ENCODE results near the gene ATP13A5. TPM values are rescaled to one million over a fixed set of nuclear protein-coding genes. Genes with fewer than 3 reads are reported as not detected.
A peak's percentile ranks its signal among the peaks of the same experiment; 100 is the strongest.

Gene ATP13A5
- total and polyA plus RNA-seq, 2 experiments from 2014 or later: not detected

DNA sequence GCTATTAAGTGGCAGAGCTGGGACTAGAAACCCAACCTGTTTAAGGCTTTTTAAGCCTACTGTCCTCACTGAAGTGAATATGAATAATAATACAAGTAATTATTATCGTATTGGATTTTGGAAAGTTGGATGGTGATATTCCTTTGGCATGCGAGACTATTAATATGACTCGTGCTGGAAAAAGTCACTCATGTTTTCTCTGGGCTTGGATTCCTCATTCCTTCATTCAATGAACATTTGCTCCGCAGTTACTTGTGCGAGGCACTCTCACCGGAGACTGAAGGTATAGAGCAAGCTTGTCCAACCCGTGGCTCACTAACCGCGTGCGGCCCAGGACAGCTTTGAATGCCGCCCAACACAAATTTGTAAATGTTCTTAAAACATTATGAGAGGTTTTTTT is 136.8 kb downstream of the ATP13A5 start (continued):
- TF ChIP-seq, protein P1, sequence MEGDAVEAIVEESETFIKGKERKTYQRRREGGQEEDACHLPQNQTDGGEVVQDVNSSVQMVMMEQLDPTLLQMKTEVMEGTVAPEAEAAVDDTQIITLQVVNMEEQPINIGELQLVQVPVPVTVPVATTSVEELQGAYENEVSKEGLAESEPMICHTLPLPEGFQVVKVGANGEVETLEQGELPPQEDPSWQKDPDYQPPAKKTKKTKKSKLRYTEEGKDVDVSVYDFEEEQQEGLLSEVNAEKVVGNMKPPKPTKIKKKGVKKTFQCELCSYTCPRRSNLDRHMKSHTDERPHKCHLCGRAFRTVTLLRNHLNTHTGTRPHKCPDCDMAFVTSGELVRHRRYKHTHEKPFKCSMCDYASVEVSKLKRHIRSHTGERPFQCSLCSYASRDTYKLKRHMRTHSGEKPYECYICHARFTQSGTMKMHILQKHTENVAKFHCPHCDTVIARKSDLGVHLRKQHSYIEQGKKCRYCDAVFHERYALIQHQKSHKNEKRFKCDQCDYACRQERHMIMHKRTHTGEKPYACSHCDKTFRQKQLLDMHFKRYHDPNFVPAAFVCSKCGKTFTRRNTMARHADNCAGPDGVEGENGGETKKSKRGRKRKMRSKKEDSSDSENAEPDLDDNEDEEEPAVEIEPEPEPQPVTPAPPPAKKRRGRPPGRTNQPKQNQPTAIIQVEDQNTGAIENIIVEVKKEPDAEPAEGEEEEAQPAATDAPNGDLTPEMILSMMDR (conservative IDR thresholded peaks at IDR 0.05; ENCODE audit: low read depth in 2 of 2): no peak

DNA sequence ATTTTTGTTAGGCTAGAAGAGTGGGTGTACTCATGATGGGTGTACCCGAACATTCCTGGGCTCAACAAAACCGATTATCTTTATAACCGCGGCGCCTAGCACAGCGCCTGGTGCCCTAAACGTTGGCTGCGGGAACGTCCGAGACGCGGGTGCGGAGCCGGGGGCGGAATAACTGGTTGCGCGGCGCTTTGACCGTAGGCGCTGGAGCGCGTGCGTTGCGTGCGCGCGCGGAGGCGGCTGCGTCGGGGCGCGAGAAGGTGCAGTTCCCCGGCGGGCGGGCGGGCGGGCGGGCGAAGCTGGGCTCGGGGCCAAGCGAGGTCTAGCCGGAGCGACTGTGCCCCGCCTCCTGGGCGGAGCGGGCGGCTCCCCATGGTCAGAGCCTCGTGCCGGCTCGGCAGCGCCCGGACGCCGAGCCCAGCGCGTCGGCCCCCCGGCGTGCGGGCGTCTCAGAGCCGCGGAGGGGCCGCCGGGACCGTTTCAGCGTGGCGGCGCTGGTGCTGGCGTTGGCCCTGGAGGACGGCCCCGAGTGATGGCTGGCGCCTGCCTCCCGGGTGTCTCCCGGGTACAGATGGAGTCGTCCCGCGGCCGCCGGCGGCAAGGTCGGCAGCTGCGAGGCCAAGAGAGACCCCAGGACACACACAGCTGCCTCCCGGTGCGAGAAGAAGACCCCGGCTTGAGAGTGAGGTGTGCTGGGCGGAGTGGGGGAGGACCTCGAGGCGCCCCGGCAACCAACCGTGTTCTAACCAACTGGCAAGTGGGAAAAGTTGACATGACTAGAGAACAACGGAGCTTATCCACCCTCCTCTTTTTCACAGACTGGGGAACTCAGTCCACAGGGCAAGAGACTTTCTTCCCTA is 137.5 kb downstream of the ATP13A5 start, which contains the start of gene PLAAT1:
PLAAT1 (plus strand) TSS at position 373 of the 857 bp plus-strand sequence. CDS start 14,429 bp downstream, outside the sequence.
- peak within 1 kb of the TSS; percentile 99 for H2AFZ ChIP-seq
- no peaks in the 10 kb centered on the region for H3K9me2 ChIP-seq (ENCODE audit: insufficient read depth)
- H3K36me3 ChIP-seq (ENCODE audit: insufficient read depth): no peaks in the 10 kb centered on the region
- H3K4me3 Mint-ChIP-seq: peak within 1 kb of the TSS; percentile 84
- H3K9me3 Mint-ChIP-seq: no peaks in the 10 kb centered on the region; the same call in 2 of the 3 replicates
- H3K27ac Mint-ChIP-seq: peak within 1 kb of the TSS; percentile 80; the same call in 1 of the 2 replicates
- H3K4me3 ChIP-seq: peak within 1 kb of the TSS; percentile 75
- ATAC-seq (peak; percentile 91), DNase-seq (ENCODE audit: low spot score) (peak; percentile 81)
- peak within 1 kb of the TSS; percentile 95 for H3K4me2 ChIP-seq
- H3K27ac ChIP-seq (ENCODE audit: low read depth): no peak within 1 kb of the TSS
- H3K36me3 Mint-ChIP-seq (ENCODE audit: low read depth): peaks cover 4% of the 10 kb centered on the region; the same call in 2 of the 3 replicates
- H4K20me1 ChIP-seq (replicated peaks; ENCODE audit: insufficient read depth): no peaks in the 10 kb centered on the region
- H3K27me3 Mint-ChIP-seq (ENCODE audit: insufficient read depth, low read depth, poor library complexity): peaks cover 3% of the 10 kb centered on the region
- peaks cover 14% of the 10 kb centered on the region for H3K27me3 ChIP-seq (ENCODE audit: insufficient read depth)
- no peaks in the 10 kb centered on the region for H3F3A ChIP-seq (replicated peaks; ENCODE audit: low read depth)
- no peaks in the 10 kb centered on the region; the same call in 1 of the 2 replicates for H3K4me1 ChIP-seq (ENCODE audit: insufficient read depth)
- H3K4me1 Mint-ChIP-seq: peaks cover 13% of the 10 kb centered on the region
- 0 out of 2 replicates have a peak, but pooled peaks cover 4% of the 10 kb centered on the region for H3K79me2 ChIP-seq (replicated peaks; ENCODE audit: insufficient read depth)
- TF ChIP-seq, protein P1 (conservative IDR thresholded peaks at IDR 0.05; ENCODE audit: low read depth in 2 of 2): no peak
- TF ChIP-seq EZH2 (IDR thresholded peaks at IDR 0.05; ENCODE audit: low read depth, unreplicated experiment): no peak
- TF ChIP-seq ZNF114 (CRISPR knock-in tag; IDR thresholded peaks at IDR 0.05): no peak
- no peak for TF ChIP-seq EZH2phosphoT487 (IDR thresholded peaks at IDR 0.05; ENCODE audit: unreplicated experiment)
- TF ChIP-seq, protein P2, sequence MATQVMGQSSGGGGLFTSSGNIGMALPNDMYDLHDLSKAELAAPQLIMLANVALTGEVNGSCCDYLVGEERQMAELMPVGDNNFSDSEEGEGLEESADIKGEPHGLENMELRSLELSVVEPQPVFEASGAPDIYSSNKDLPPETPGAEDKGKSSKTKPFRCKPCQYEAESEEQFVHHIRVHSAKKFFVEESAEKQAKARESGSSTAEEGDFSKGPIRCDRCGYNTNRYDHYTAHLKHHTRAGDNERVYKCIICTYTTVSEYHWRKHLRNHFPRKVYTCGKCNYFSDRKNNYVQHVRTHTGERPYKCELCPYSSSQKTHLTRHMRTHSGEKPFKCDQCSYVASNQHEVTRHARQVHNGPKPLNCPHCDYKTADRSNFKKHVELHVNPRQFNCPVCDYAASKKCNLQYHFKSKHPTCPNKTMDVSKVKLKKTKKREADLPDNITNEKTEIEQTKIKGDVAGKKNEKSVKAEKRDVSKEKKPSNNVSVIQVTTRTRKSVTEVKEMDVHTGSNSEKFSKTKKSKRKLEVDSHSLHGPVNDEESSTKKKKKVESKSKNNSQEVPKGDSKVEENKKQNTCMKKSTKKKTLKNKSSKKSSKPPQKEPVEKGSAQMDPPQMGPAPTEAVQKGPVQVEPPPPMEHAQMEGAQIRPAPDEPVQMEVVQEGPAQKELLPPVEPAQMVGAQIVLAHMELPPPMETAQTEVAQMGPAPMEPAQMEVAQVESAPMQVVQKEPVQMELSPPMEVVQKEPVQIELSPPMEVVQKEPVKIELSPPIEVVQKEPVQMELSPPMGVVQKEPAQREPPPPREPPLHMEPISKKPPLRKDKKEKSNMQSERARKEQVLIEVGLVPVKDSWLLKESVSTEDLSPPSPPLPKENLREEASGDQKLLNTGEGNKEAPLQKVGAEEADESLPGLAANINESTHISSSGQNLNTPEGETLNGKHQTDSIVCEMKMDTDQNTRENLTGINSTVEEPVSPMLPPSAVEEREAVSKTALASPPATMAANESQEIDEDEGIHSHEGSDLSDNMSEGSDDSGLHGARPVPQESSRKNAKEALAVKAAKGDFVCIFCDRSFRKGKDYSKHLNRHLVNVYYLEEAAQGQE (IDR thresholded peaks at IDR 0.05; ENCODE audit: unreplicated experiment): no peak
- no peak for TF ChIP-seq STAT1 (IDR thresholded peaks at IDR 0.05; ENCODE audit: unreplicated experiment)
- TF ChIP-seq, protein P3, sequence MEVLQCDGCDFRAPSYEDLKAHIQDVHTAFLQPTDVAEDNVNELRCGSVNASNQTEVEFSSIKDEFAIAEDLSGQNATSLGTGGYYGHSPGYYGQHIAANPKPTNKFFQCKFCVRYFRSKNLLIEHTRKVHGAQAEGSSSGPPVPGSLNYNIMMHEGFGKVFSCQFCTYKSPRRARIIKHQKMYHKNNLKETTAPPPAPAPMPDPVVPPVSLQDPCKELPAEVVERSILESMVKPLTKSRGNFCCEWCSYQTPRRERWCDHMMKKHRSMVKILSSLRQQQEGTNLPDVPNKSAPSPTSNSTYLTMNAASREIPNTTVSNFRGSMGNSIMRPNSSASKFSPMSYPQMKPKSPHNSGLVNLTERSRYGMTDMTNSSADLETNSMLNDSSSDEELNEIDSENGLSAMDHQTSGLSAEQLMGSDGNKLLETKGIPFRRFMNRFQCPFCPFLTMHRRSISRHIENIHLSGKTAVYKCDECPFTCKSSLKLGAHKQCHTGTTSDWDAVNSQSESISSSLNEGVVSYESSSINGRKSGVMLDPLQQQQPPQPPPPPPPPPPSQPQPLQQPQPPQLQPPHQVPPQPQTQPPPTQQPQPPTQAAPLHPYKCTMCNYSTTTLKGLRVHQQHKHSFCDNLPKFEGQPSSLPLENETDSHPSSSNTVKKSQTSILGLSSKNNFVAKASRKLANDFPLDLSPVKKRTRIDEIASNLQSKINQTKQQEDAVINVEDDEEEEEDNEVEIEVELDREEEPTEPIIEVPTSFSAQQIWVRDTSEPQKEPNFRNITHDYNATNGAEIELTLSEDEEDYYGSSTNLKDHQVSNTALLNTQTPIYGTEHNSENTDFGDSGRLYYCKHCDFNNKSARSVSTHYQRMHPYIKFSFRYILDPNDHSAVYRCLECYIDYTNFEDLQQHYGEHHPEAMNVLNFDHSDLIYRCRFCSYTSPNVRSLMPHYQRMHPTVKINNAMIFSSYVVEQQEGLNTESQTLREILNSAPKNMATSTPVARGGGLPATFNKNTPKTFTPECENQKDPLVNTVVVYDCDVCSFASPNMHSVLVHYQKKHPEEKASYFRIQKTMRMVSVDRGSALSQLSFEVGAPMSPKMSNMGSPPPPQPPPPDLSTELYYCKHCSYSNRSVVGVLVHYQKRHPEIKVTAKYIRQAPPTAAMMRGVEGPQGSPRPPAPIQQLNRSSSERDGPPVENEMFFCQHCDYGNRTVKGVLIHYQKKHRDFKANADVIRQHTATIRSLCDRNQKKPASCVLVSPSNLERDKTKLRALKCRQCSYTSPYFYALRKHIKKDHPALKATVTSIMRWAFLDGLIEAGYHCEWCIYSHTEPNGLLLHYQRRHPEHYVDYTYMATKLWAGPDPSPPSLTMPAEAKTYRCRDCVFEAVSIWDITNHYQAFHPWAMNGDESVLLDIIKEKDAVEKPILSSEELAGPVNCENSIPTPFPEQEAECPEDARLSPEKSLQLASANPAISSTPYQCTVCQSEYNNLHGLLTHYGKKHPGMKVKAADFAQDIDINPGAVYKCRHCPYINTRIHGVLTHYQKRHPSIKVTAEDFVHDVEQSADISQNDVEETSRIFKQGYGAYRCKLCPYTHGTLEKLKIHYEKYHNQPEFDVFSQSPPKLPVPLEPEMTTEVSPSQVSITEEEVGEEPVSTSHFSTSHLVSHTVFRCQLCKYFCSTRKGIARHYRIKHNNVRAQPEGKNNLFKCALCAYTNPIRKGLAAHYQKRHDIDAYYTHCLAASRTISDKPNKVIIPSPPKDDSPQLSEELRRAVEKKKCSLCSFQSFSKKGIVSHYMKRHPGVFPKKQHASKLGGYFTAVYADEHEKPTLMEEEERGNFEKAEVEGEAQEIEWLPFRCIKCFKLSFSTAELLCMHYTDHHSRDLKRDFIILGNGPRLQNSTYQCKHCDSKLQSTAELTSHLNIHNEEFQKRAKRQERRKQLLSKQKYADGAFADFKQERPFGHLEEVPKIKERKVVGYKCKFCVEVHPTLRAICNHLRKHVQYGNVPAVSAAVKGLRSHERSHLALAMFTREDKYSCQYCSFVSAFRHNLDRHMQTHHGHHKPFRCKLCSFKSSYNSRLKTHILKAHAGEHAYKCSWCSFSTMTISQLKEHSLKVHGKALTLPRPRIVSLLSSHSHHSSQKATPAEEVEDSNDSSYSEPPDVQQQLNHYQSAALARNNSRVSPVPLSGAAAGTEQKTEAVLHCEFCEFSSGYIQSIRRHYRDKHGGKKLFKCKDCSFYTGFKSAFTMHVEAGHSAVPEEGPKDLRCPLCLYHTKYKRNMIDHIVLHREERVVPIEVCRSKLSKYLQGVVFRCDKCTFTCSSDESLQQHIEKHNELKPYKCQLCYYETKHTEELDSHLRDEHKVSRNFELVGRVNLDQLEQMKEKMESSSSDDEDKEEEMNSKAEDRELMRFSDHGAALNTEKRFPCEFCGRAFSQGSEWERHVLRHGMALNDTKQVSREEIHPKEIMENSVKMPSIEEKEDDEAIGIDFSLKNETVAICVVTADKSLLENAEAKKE (CRISPR knock-in tag; IDR thresholded peaks at IDR 0.05): no peak
- TF ChIP-seq NANOG (IDR thresholded peaks at IDR 0.05; ENCODE audit: borderline replicate concordance): no peak
